ENCODE results near the gene DENND5A.
"Not testable (repeated sequence)": the region's sequence is repeated elsewhere in the genome, so short reads cannot be mapped to it uniquely, and the experiment has no call there.

The DENND5A gene

GRCh38 chr11:9210224-9210921 lies 54.8 kb downstream of the DENND5A start:
- no peak for DNase-seq

GRCh38 chr11:9209604-9210003 lies 55.5 kb downstream of the DENND5A start:
- DNase-seq = not testable (repeated sequence)

- DNase-seq = no peak
Measured at GRCh38 chr11:9208726-9209501, 56.2 kb downstream of the DENND5A start.

GRCh38 chr11:9207229-9207628 lies 57.9 kb downstream of the DENND5A start:
- DNase-seq = no peak

GRCh38 chr11:9206496-9206895 lies 58.7 kb downstream of the DENND5A start:
- DNase-seq = peak; percentile 85

- DNase-seq = no peak
Measured at GRCh38 chr11:9203691-9204311, 61.3 kb downstream of the DENND5A start.

GRCh38 chr11:9201372-9202162 lies 63.6 kb downstream of the DENND5A start:
- DNase-seq = no peak

- no peak for DNase-seq
Measured at GRCh38 chr11:9200471-9200870, 64.7 kb downstream of the DENND5A start.

- no peak for DNase-seq
Measured at GRCh38 chr11:9193316-9193715, 71.8 kb downstream of the DENND5A start.

GRCh38 chr11:9192561-9192960 lies 72.6 kb downstream of the DENND5A start:
- DNase-seq = no peak

- not testable (repeated sequence) for DNase-seq
Measured at GRCh38 chr11:9190326-9191016, 74.7 kb downstream of the DENND5A start.

GRCh38 chr11:9188860-9189259 lies 76.3 kb downstream of the DENND5A start:
- DNase-seq = not testable (repeated sequence)

GRCh38 chr11:9187616-9188015 lies 77.5 kb downstream of the DENND5A start:
- DNase-seq = no peak

- no peak for DNase-seq
Measured at GRCh38 chr11:9184516-9184915, 80.6 kb downstream of the DENND5A start.

GRCh38 chr11:9182180-9182871 lies 82.8 kb downstream of the DENND5A start:
- no peak for DNase-seq

- DNase-seq = peak; percentile 54
Measured at GRCh38 chr11:9180784-9181183, 84.4 kb downstream of the DENND5A start.

- no peak for DNase-seq
Measured at GRCh38 chr11:9179141-9179540, 86.0 kb downstream of the DENND5A start.

GRCh38 chr11:9178716-9179115 lies 86.4 kb downstream of the DENND5A start:
- DNase-seq = no peak

GRCh38 chr11:9177438-9178091 lies 87.6 kb downstream of the DENND5A start:
- DNase-seq = no peak

- no peak for DNase-seq
Measured at GRCh38 chr11:9176550-9176949, 88.6 kb downstream of the DENND5A start.

- no peak for DNase-seq
Measured at GRCh38 chr11:9176136-9176535, 89.0 kb downstream of the DENND5A start.

Data from fibroblast of skin of back (primary cell).